Glutamatergic neuron (in vitro differentiated cells): ENCODE results near the gene ACOT9. TPM values are rescaled to one million over a fixed set of nuclear protein-coding genes. Genes with fewer than 3 reads are reported as not detected.

Experiments used
- DNase-seq: peaks from one replicate; pipeline ENCODE4 v3.0.0; 2022
- H3K27ac Mint-ChIP-seq: one replicate; pipeline ENCODE4 v1.8.0; 2020; ENCODE audit warnings: mild to moderate bottlenecking, mixed read lengths, inconsistent platforms; ENCODE audit not compliant: unreplicated experiment
- H3K27me3 Mint-ChIP-seq: one replicate; pipeline ENCODE4 v1.8.0; 2020; ENCODE audit warnings: mild to moderate bottlenecking, moderate library complexity, mixed read lengths, inconsistent platforms; ENCODE audit not compliant: unreplicated experiment
- H3K36me3 Mint-ChIP-seq: one replicate; pipeline ENCODE4 v1.8.0; 2020; ENCODE audit warnings: mild to moderate bottlenecking, mixed read lengths, inconsistent platforms; ENCODE audit not compliant: unreplicated experiment
- H3K4me1 Mint-ChIP-seq: one replicate; pipeline ENCODE4 v1.8.0; 2020; ENCODE audit warnings: mild to moderate bottlenecking, low read depth, mixed read lengths, inconsistent platforms; ENCODE audit not compliant: unreplicated experiment
- H3K4me3 Mint-ChIP-seq: one replicate; pipeline ENCODE4 v1.8.0; 2020; ENCODE audit warnings: mild to moderate bottlenecking, mixed read lengths, inconsistent platforms; ENCODE audit not compliant: unreplicated experiment
- H3K9me3 Mint-ChIP-seq: one replicate; pipeline ENCODE4 v1.8.0; 2020; ENCODE audit warnings: mild to moderate bottlenecking, moderate library complexity, mixed read lengths, inconsistent platforms; ENCODE audit not compliant: unreplicated experiment
- CTCF ChIP-seq: fragments of 200-600 bp; sonication (generic); IDR thresholded peaks from one replicate; pipeline ENCODE4 v1.5.0; 2021; ENCODE audit not compliant: partially characterized antibody, unreplicated experiment
- total RNA-seq: library from RNA; stranded (reverse); fragmentation: NEBNext Ultra II Directional; extraction: Animal tissue kit (Norgen Biotek cat#: 25700); gene quantifications from one replicate; pipeline ENCODE4 v1.2.1, GENCODE V29; 2021; ENCODE audit not compliant: unreplicated experiment

The ACOT9 gene
- total RNA-seq, 1 donor from 2014 or later, result 20.5 TPM

DNA sequence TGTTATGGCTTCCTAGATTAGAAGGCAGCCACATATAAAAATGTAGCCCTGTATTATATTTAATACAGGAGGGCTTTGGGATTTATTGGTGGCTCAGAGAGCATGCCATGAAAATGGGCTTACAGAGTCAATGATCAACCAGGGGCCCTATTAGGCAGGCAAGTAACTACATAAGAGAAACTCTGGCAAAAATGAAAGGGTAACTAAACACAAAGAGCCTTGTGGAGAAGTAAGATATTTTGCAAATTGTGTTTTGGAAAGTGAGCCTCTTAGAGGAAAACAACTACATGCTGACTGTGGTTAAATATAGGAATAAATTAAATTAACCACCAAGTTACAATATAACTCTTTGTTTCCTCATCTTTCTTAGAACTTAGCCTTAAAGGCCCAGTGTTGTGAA, 45.4 kb upstream of the ACOT9 start:
- Mint-ChIP-seq H3K4me1 (peaks cover 7% of the 10 kb centered on the region), H3K36me3 (no peaks in the 10 kb centered on the region), H3K27me3 (no peaks in the 10 kb centered on the region), H3K9me3 (peaks cover 1% of the 10 kb centered on the region), H3K4me3 (no peak overlapping the region), H3K27ac (no peak overlapping the region)
- TF ChIP-seq CTCF, result no peak
- no peak for DNase-seq

- Mint-ChIP-seq H3K9me3 (no peaks in the 10 kb centered on the region), H3K4me3 (no peak overlapping the region), H3K27ac (no peak overlapping the region), H3K36me3 (no peaks in the 10 kb centered on the region), H3K27me3 (no peaks in the 10 kb centered on the region), H3K4me1 (peaks cover 4% of the 10 kb centered on the region)
- TF ChIP-seq CTCF, result no peak
- no peak for DNase-seq
Observed at GRCh38 chrX:23787745-23788118, 44.7 kb upstream of the ACOT9 start.

- DNase-seq, result no peak
- no peaks in the 10 kb centered on the region for H3K27me3 Mint-ChIP-seq
- H3K36me3 Mint-ChIP-seq, result no peaks in the 10 kb centered on the region
- no peak overlapping the region for H3K27ac Mint-ChIP-seq
- TF ChIP-seq CTCF, result no peak
- H3K9me3 Mint-ChIP-seq, result no peaks in the 10 kb centered on the region
- no peak overlapping the region for H3K4me3 Mint-ChIP-seq
- peaks cover 4% of the 10 kb centered on the region for H3K4me1 Mint-ChIP-seq
Observed at GRCh38 chrX:23786268-23786815, 43.3 kb upstream of the ACOT9 start.

- DNase-seq, result no peak
- Mint-ChIP-seq H3K9me3 (no peaks in the 10 kb centered on the region), H3K27me3 (no peaks in the 10 kb centered on the region), H3K4me3 (no peak overlapping the region), H3K36me3 (no peaks in the 10 kb centered on the region), H3K27ac (no peak overlapping the region), H3K4me1 (peaks cover 4% of the 10 kb centered on the region)
- no peak for TF ChIP-seq CTCF
Observed at GRCh38 chrX:23785580-23785979, 42.5 kb upstream of the ACOT9 start.

- no peaks in the 10 kb centered on the region for H3K36me3 Mint-ChIP-seq
- peaks cover 4% of the 10 kb centered on the region for H3K4me1 Mint-ChIP-seq
- no peak for DNase-seq
- H3K4me3 Mint-ChIP-seq, result peak overlapping the region; percentile 90
- no peaks in the 10 kb centered on the region for H3K9me3 Mint-ChIP-seq
- no peak overlapping the region for H3K27ac Mint-ChIP-seq
- TF ChIP-seq CTCF, result no peak
- no peaks in the 10 kb centered on the region for H3K27me3 Mint-ChIP-seq
Observed at GRCh38 chrX:23784470-23785331, 41.6 kb upstream of the ACOT9 start.
